Brain microvascular endothelial cell (primary cell): ENCODE data around the gene PDE3B.
"Not testable (repeated sequence)": the region's sequence is repeated elsewhere in the genome, so short reads cannot be mapped to it uniquely, and the experiment has no call there.

ENCODE experiments used
- DNase-seq: peaks from one replicate; pipeline ENCODE4 v3.0.0-alpha.2; 2020
- H3K27ac ChIP-seq: fragments of 250-450 bp; sonication (Bioruptor Pico); 2 replicates; pipeline ENCODE4 v1.5.1; 2020; ENCODE audit warnings: mild to moderate bottlenecking, moderate library complexity
- H3K27me3 ChIP-seq: fragments of 250-450 bp; sonication (Bioruptor Pico); replicated peaks from 2 replicates; pipeline ENCODE4 v1.5.1; 2020; ENCODE audit warnings: mild to moderate bottlenecking
- H3K36me3 ChIP-seq: fragments of 250-450 bp; sonication (Bioruptor Pico); replicated peaks from 2 replicates; pipeline ENCODE4 v1.5.1; 2020; ENCODE audit warnings: mild to moderate bottlenecking
- H3K4me3 ChIP-seq: 2 replicates; pipeline ENCODE4 v1.5.1; 2011; ENCODE audit warnings: low read depth, mild to moderate bottlenecking, control low read depth, low read length, moderate library complexity
- in situ Hi-C: cut with HindIII; loops from 2 replicates; pipeline ENCODE4 v1.10.0; 2017; ENCODE audit warnings: low sequenced_read_pairs, low pct_ligation_motif_present
- TF ChIP-seq, protein P1 (sequence below): IDR thresholded peaks from 2 replicates; pipeline ENCODE4 v1.5.1; 2011; ENCODE audit warnings: low read depth, mild to moderate bottlenecking, moderate library complexity, low read length, control low read depth, inconsistent platforms; ENCODE audit errors: missing control alignments

The PDE3B gene

DNA sequence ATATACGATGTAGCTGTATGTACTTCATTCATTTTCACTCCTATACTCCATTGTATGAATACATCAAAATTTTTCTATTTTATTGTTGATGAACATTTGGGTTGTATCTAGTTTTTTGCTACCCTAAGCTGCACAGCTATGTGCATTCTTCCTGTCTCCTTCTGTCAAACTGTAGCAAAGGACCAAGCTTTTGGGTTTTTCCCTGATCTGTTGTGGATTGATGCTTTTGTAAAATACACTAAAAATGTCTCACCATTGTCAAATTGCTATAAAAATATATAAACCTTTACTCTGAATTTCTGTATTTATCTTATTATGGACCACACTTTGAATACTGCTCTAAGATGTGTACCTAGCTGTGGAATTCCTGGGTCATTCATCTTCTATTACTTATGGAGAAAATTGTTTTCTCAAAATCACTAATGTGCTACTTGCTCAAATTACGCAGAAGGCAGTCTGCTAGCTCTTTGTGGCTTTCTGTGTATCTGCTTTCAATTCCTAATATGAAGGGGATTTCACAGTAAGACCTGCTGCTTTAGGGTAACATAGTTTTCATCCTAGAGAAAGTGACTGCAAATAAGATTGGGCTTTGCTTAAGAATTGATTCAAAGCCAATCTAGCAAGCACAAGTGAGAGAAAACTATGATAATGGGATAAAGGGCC lies 125.1 kb downstream of the PDE3B start:
- in situ Hi-C loops, result no loop called here
- H3K4me3 ChIP-seq, result no peak overlapping the region
- H3K27ac ChIP-seq, result no peak overlapping the region
- H3K27me3 ChIP-seq, result no peaks in the 10 kb centered on the region
- H3K36me3 ChIP-seq, result no peaks in the 10 kb centered on the region
- no peak for DNase-seq
- TF ChIP-seq, protein P1, sequence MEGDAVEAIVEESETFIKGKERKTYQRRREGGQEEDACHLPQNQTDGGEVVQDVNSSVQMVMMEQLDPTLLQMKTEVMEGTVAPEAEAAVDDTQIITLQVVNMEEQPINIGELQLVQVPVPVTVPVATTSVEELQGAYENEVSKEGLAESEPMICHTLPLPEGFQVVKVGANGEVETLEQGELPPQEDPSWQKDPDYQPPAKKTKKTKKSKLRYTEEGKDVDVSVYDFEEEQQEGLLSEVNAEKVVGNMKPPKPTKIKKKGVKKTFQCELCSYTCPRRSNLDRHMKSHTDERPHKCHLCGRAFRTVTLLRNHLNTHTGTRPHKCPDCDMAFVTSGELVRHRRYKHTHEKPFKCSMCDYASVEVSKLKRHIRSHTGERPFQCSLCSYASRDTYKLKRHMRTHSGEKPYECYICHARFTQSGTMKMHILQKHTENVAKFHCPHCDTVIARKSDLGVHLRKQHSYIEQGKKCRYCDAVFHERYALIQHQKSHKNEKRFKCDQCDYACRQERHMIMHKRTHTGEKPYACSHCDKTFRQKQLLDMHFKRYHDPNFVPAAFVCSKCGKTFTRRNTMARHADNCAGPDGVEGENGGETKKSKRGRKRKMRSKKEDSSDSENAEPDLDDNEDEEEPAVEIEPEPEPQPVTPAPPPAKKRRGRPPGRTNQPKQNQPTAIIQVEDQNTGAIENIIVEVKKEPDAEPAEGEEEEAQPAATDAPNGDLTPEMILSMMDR, result no peak

DNA sequence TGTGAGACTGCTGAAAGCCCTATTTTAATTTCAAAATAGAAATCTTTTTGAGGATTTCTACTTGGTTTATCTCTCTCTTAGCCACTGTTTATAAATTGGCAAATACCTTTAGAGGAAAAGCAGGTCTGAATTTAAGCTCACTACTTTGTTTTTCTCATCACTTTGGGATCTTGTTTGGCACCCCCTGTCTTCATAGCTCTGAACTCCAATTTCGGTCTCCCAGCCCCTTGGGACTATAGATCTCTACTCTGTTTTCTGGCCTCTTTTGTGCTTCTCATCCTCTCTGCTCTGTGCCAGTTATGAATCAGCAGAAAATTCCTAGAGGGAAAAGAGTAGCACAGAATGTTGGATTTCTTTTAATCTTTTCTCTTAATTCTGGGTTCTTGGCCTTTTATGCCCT lies 130.2 kb downstream of the PDE3B start:
- in situ Hi-C loops, result no loop called here
- H3K4me3 ChIP-seq, result no peak overlapping the region
- no peaks in the 10 kb centered on the region for H3K27me3 ChIP-seq
- TF ChIP-seq, protein P1, result peak; percentile 54
- H3K27ac ChIP-seq, result no peak overlapping the region
- no peak for DNase-seq
- no peaks in the 10 kb centered on the region for H3K36me3 ChIP-seq

DNA sequence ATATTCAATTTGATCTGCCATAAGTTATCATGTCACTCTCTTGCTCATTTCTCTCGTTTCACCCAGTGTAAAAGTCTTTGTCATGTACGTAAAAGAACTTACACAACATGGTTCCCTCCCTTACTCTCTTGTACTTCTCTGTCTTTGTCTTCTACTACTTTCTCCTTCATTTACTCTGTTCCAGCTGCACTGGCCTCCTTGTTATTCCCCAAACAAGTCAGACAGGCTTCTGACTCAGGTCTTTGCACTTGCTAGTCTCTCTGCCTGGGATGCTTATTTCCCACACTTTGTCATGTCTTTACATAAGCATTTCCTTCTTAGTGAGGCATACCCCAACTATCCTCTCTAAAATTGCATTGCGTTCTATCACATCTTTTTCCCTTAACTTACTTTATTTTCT lies 131.1 kb downstream of the PDE3B start:
- no peak overlapping the region for H3K4me3 ChIP-seq
- no peak overlapping the region for H3K27ac ChIP-seq
- TF ChIP-seq, protein P1, result no peak
- no peaks in the 10 kb centered on the region for H3K36me3 ChIP-seq
- no peak for DNase-seq
- H3K27me3 ChIP-seq, result no peaks in the 10 kb centered on the region
- in situ Hi-C loops, result no loop called here

GRCh38 chr11:14775897-14776296 lies 132.3 kb downstream of the PDE3B start:
- Histone ChIP-seq H3K27me3 (no peaks in the 10 kb centered on the region), H3K27ac (no peak overlapping the region), H3K4me3 (no peak overlapping the region), H3K36me3 (no peaks in the 10 kb centered on the region)
- no peak for DNase-seq
- in situ Hi-C loops, result no loop called here
- TF ChIP-seq, protein P1, result no peak

DNA sequence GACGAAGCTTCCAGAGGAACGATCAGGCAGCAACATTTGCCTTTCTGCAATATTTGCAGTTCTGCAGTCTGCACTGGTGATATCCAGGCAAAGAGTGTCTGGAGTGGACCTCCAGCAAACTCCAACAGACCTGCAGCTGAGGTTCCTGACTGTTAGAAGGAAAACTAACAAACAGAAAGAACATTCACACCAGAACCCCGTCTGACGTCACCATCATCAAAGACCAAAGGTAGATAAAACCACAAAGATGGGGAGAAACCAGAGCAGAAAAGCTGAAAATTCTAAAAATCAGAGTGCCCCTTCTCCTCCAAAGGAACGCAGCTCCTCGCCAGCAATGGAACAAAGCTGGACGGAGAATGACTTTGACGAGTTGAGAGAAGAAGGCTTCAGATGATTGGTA lies 134.9 kb downstream of the PDE3B start:
- H3K27me3 ChIP-seq, H3K36me3 ChIP-seq, DNase-seq, H3K4me3 ChIP-seq, H3K27ac ChIP-seq, in situ Hi-C loops: not testable (repeated sequence)

DNA sequence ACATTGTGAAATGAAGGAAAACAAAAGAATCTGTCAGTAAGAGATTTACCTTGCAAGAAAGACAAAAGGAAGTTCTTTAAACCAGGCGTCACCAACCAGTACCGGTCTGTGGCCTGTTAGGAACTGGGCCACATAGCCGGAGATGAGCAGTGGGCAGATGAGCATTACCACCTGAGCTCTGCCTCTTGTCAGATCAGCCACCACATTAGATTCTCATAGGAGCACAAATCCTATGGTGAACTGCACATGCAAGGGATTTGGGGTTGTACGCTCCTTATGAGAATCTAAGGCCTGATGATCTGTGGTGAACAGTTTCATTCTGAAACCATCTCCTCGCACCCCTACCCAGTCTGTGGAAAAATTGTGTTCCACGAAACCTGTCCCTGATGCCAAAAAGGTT lies 140.2 kb downstream of the PDE3B start:
- DNase-seq, result no peak
- Histone ChIP-seq H3K4me3 (no peak overlapping the region), H3K27ac (no peak overlapping the region), H3K27me3 (no peaks in the 10 kb centered on the region), H3K36me3 (no peaks in the 10 kb centered on the region)
- in situ Hi-C loops, result no loop called here
- TF ChIP-seq, protein P1, result no peak
